Measurements from ENCODE around the gene IP6K3. TPM values are rescaled to one million over a fixed set of nuclear protein-coding genes. Genes with fewer than 3 reads are reported as not detected.

Gene IP6K3
- polyA plus RNA-seq, 1 experiment = 0.75 TPM

DNA sequence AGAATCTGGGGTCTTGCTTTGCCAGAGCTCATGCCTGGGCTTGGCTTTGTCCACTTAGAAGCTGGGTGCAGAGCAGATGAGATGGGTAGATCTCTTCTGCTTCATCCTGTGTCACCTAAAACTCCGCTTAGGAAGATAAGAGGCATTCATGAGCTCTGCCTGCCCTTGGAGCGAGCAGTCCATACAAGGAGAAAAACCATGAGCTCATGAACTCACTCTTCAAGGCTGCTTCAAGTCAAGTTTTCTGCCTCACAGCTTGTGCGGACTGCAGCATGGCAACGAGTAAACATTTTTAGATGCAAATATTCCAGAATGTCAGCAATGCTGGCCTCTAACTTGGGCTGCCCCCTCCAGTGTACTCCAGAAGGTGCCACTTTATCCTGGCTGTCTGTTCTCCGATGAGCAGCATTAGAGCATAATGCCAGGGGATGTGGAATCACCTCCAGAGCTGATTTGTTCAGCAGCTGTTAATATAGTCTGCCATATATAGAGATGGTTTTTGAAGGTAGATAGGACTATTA is 24.5 kb downstream of the IP6K3 start:
- CTCF ChIA-PET = interaction anchor here (1.1 to 3.4 kb wide), 7 partner anchors 10 to 305 kb away, joined by 4 to 14 read pairs (median 4); partner anchors contain the start of gene UQCC2
- DNase-seq (ENCODE audit: low read depth) = no peak
- H3K36me3 ChIP-seq (ENCODE audit: control insufficient read depth, insufficient read depth, low read length) = no peaks in the 10 kb centered on the region
- POLR2A ChIA-PET = interaction anchor here (0.7 kb wide), 1 partner anchor 97 kb away, joined by 3 read pairs; no protein-coding TSS in a partner anchor
- no peak overlapping the region for H3K4me3 ChIP-seq (ENCODE audit: low read depth, low read length)
- TF ChIP-seq CTCF (IDR thresholded peaks at IDR 0.05; ENCODE audit: insufficient read depth, low read depth, low read length) = no peak
- H3K27me3 ChIP-seq (ENCODE audit: control insufficient read depth, insufficient read depth, low read length) = peaks cover 22% of the 10 kb centered on the region

DNA sequence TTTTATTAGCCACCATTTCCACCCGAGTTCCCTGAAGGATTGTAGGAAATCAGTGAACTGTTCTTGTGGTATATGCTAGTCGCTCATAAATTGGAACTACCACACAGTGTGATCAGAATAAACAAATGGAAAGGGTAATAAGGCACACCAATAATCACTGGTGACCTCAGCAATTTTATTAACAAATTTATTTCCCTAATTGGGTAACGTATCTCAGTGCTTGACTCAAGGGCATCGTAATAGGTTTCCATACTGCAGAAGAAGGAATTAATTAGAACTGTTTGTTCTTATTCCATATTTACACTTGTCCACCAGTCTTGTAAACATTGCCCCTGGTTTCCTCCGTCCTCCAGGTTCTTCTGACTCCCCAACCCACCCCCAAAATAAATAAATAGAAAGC is 25.2 kb downstream of the IP6K3 start:
- TF ChIP-seq CTCF (IDR thresholded peaks at IDR 0.05; ENCODE audit: insufficient read depth, low read depth, low read length) = no peak
- H3K36me3 ChIP-seq (ENCODE audit: control insufficient read depth, insufficient read depth, low read length) = no peaks in the 10 kb centered on the region
- ChIA-PET CTCF (interaction anchor here (1.1 to 3.4 kb wide), 5 partner anchors 10 to 47 kb away, joined by 4 to 14 read pairs (median 4); partner anchors contain the start of gene UQCC2), POLR2A (interaction anchor here (0.7 kb wide), 1 partner anchor 96 kb away, joined by 3 read pairs; no protein-coding TSS in a partner anchor)
- no peak for DNase-seq (ENCODE audit: low read depth)
- peaks cover 20% of the 10 kb centered on the region for H3K27me3 ChIP-seq (ENCODE audit: control insufficient read depth, insufficient read depth, low read length)
- no peak overlapping the region for H3K4me3 ChIP-seq (ENCODE audit: low read depth, low read length)

- Histone ChIP-seq H3K36me3 (ENCODE audit: control insufficient read depth, insufficient read depth, low read length) (no peaks in the 10 kb centered on the region), H3K4me3 (ENCODE audit: low read depth, low read length) (no peak overlapping the region), H3K27me3 (ENCODE audit: control insufficient read depth, insufficient read depth, low read length) (peaks cover 18% of the 10 kb centered on the region)
- no peak for TF ChIP-seq CTCF (IDR thresholded peaks at IDR 0.05; ENCODE audit: insufficient read depth, low read depth, low read length)
- CTCF ChIA-PET = no interaction called here
- DNase-seq (ENCODE audit: low read depth) = no peak
- POLR2A ChIA-PET = no interaction called here
Measured at GRCh38 chr6:33720998-33721397, 25.7 kb downstream of the IP6K3 start.

DNA sequence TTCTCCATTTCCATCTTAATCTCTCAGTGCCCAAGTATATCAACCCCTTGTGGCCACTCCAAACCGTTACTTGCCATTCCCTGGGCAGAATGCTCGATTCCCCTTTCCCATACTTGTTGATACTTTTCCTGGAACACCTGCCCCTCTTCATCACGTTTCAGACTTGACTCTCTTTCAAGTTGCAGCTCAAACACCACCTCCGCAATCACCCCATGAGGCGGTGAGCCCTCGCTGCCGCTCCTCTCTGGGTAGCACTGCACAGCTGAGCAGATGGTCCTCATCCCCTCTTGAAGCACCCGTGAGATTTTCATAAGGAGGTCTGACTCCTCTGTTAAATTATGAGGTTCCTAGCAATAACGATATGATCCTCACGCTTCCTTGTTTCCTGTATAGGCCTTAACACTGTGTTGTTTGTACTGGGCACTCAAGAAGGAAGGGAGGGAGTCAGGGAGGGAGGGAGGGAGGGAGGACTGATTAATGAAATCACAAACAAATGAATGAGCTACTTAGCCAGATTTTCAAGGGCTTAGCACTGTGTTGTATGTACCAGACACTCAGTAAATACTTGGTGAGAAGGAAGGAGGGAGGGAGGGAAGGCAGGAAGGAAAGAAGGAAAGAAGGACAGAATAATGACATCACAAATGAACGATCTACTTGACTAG is 27.2 kb downstream of the IP6K3 start:
- TF ChIP-seq CTCF (IDR thresholded peaks at IDR 0.05; ENCODE audit: insufficient read depth, low read depth, low read length) = no peak
- CTCF ChIA-PET = interaction anchor here (1.1 kb wide), 1 partner anchor 8 kb away, joined by 4 read pairs; the partner anchor contains the start of gene UQCC2
- no peak for DNase-seq (ENCODE audit: low read depth)
- POLR2A ChIA-PET = no interaction called here
- Histone ChIP-seq H3K4me3 (ENCODE audit: low read depth, low read length) (no peak overlapping the region), H3K27me3 (ENCODE audit: control insufficient read depth, insufficient read depth, low read length) (peaks cover 18% of the 10 kb centered on the region), H3K36me3 (ENCODE audit: control insufficient read depth, insufficient read depth, low read length) (no peaks in the 10 kb centered on the region)

- ChIA-PET CTCF (interaction anchor here (0.7 to 1.0 kb wide), 2 partner anchors 50 to 133 kb away, joined by 3 to 4 read pairs; no protein-coding TSS in a partner anchor), POLR2A (no interaction called here)
- no peak for DNase-seq (ENCODE audit: low read depth)
- Histone ChIP-seq H3K36me3 (ENCODE audit: control insufficient read depth, insufficient read depth, low read length) (no peaks in the 10 kb centered on the region), H3K27me3 (ENCODE audit: control insufficient read depth, insufficient read depth, low read length) (peaks cover 16% of the 10 kb centered on the region), H3K4me3 (ENCODE audit: low read depth, low read length) (no peak overlapping the region)
- TF ChIP-seq CTCF (IDR thresholded peaks at IDR 0.05; ENCODE audit: insufficient read depth, low read depth, low read length) = no peak
Measured at GRCh38 chr6:33718713-33719112, 28.0 kb downstream of the IP6K3 start.

Data from BJ (cell line).